ENCODE results near the gene ADCY4.

ADCY4 gene

DNA sequence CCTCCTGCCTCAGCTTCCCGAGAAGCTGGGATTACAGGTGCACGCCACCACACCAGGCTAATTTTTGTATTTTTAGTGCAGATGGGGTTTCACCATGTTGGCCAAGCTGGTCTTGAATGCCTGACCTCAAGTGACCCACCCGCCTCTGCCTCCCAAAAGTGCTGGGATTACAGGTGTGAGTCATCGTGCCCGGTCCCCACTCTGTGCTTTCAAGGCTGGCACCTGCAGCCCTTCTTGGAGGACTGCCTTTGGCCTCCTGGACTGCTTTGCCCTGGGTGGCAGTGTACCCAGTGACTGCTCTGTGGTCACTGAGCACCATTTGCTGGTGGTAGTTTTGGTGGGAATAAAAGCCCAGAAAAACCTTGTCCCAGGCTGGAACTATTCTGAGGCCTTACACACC is 47.9 kb downstream of the ADCY4 start:
- Histone ChIP-seq H3K4me3 (ENCODE audit: low read length) (no peak overlapping the region), H3K27me3 (ENCODE audit: insufficient read depth, low read length) (no peaks in the 10 kb centered on the region), H3K9ac (ENCODE audit: low read depth, low read length) (no peak overlapping the region), H3K27ac (ENCODE audit: low read depth, low read length) (no peak overlapping the region), H3K4me1 (ENCODE audit: insufficient read depth, low read length) (no peaks in the 10 kb centered on the region), H3K36me3 (ENCODE audit: insufficient read depth, low read length) (peaks cover 16% of the 10 kb centered on the region), H3K9me3 (ENCODE audit: insufficient read depth, low read depth, low read length) (no peaks in the 10 kb centered on the region)
- WGBS, result 95% methylated on average over 5 of the region's 5 CpGs

DNA sequence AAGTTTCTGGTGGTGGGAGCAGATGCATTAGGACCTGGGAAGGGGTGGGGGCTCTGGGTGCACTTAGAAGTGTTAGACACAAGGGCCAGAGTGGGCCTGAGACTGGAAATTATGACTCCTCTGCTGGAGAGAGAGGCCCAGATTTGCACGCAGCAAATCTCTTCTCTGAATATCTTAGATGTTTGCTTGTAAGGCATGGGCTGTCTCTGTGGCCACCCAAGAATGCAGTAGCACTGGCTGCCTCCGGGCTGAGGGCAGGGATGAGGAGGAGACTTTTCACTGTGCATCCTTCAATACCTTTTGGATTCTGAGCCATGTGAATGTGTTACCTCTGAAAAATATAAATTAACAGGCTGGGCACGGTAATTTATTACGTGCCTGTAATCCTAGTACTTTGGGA is 49.5 kb downstream of the ADCY4 start:
- 88% methylated on average over 4 of the region's 4 CpGs for WGBS
- Histone ChIP-seq H3K27me3 (ENCODE audit: insufficient read depth, low read length) (no peaks in the 10 kb centered on the region), H3K9me3 (ENCODE audit: insufficient read depth, low read depth, low read length) (no peaks in the 10 kb centered on the region), H3K36me3 (ENCODE audit: insufficient read depth, low read length) (peaks cover 11% of the 10 kb centered on the region), H3K27ac (ENCODE audit: low read depth, low read length) (no peak overlapping the region), H3K4me3 (ENCODE audit: low read length) (no peak overlapping the region), H3K9ac (ENCODE audit: low read depth, low read length) (no peak overlapping the region), H3K4me1 (ENCODE audit: insufficient read depth, low read length) (no peaks in the 10 kb centered on the region)

DNA sequence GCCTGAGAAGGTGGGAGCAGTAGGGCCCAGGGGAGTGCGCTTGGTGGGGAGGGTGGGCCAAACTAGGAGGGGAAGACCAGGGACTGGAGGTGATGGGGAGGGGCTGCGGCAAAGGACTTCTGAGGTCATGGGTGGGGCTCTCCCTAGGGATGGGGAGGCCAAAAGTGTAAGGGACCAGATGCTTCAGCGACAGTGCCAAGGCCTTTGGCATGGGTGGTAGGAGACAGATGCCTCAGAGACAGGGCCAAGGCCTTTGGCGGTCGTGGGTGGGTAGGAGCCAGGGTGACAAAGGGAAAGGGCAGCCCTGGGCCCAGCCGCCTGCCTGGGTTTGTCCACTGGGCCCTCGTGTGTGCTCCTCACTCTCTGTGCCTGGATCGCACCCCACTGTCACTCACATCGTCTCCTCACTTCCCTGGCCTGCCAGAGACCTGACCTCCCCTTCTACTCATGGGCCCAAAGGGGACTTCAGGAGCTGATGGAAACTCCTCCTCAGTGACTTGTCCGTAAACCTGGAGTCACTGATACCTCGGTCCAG is 50.3 kb downstream of the ADCY4 start:
- Histone ChIP-seq H3K27me3 (ENCODE audit: insufficient read depth, low read length) (no peaks in the 10 kb centered on the region), H3K4me3 (ENCODE audit: low read length) (no peak overlapping the region), H3K27ac (ENCODE audit: low read depth, low read length) (no peak overlapping the region), H3K9me3 (ENCODE audit: insufficient read depth, low read depth, low read length) (no peaks in the 10 kb centered on the region), H3K9ac (ENCODE audit: low read depth, low read length) (no peak overlapping the region), H3K36me3 (ENCODE audit: insufficient read depth, low read length) (peaks cover 4% of the 10 kb centered on the region; the same call in 1 of the 2 replicates), H3K4me1 (ENCODE audit: insufficient read depth, low read length) (no peaks in the 10 kb centered on the region)
- WGBS, result 81% methylated on average over 11 of the region's 11 CpGs

- H3K27me3 ChIP-seq (ENCODE audit: insufficient read depth, low read length), result no peaks in the 10 kb centered on the region
- no peaks in the 10 kb centered on the region for H3K36me3 ChIP-seq (ENCODE audit: insufficient read depth, low read length)
- no peak overlapping the region for H3K9ac ChIP-seq (ENCODE audit: low read depth, low read length)
- H3K4me3 ChIP-seq (ENCODE audit: low read length), result no peak overlapping the region
- WGBS, result 84% methylated on average over 5 of the region's 5 CpGs
- no peaks in the 10 kb centered on the region for H3K9me3 ChIP-seq (ENCODE audit: insufficient read depth, low read depth, low read length)
- H3K4me1 ChIP-seq (ENCODE audit: insufficient read depth, low read length), result no peaks in the 10 kb centered on the region
- no peak overlapping the region for H3K27ac ChIP-seq (ENCODE audit: low read depth, low read length)
These were observed 50.9 kb downstream of the ADCY4 start for GRCh38 chr14:24283796-24284460.

- H3K36me3 ChIP-seq (ENCODE audit: insufficient read depth, low read length), result no peaks in the 10 kb centered on the region
- WGBS, result 80% methylated on average over 3 of the region's 3 CpGs
- no peaks in the 10 kb centered on the region for H3K9me3 ChIP-seq (ENCODE audit: insufficient read depth, low read depth, low read length)
- H3K27me3 ChIP-seq (ENCODE audit: insufficient read depth, low read length), result no peaks in the 10 kb centered on the region
- H3K27ac ChIP-seq (ENCODE audit: low read depth, low read length), result no peak overlapping the region
- no peak overlapping the region for H3K9ac ChIP-seq (ENCODE audit: low read depth, low read length)
- H3K4me3 ChIP-seq (ENCODE audit: low read length), result no peak overlapping the region
- H3K4me1 ChIP-seq (ENCODE audit: insufficient read depth, low read length), result no peaks in the 10 kb centered on the region
These were observed 52.1 kb downstream of the ADCY4 start for GRCh38 chr14:24282736-24283135.

DNA sequence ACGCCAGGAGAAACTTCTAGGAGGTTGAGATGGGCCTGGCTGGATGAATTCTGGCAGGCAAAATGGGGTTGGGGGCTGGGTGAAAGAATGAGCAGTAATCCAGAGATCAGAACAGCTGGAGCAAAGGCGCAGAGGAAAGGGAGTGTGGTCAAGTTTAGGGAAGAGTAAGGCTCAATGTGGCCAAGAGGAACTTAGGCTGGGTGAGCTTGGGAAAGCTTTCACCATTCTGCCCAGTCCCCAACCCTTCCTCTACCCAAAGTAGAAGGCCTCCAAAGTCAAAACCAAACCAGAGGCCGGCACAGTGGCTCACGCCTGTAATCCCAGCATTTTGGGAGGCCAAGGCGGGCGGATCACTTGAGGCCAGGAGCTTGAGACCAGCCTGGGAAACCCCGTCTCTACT is 53.2 kb downstream of the ADCY4 start:
- Histone ChIP-seq H3K4me1 (ENCODE audit: insufficient read depth, low read length) (no peaks in the 10 kb centered on the region), H3K9ac (ENCODE audit: low read depth, low read length) (no peak overlapping the region), H3K9me3 (ENCODE audit: insufficient read depth, low read depth, low read length) (no peaks in the 10 kb centered on the region), H3K27ac (ENCODE audit: low read depth, low read length) (no peak overlapping the region), H3K36me3 (ENCODE audit: insufficient read depth, low read length) (no peaks in the 10 kb centered on the region), H3K27me3 (ENCODE audit: insufficient read depth, low read length) (no peaks in the 10 kb centered on the region), H3K4me3 (ENCODE audit: low read length) (no peak overlapping the region)
- 90% methylated on average over 7 of the region's 7 CpGs for WGBS

DNA sequence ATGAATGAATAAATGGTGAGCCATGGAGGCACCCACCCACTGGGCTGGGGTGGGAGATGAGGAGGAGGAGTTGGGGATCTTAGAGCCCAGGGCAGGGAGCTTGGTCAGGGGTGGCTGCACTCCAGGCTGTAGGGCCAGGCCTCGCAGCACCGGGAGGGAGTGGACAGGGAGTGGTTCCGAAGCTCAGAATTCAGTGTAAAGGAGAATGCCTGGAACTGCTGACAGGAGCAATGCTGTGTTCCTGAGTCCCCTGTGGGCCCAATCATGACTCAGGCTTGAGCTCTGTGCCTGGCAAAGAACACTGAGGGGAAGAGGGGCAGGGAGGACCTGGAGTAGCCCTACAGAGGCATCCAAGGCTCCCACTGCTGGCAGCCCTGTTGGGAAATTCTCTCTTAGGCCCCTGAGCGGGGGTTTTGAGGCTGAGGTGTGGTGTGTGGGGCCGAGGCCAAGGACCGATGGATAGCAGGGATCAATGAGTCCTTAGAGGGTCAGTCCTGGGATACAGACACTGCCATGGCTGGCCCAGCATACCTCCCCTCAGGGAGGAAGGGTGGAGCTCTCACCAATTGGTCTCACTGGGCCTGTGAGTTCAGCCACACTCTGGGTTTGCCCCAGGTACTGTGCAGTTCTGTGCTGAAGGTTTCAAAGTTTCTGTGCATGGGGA is 53.9 kb downstream of the ADCY4 start:
- no peaks in the 10 kb centered on the region for H3K27me3 ChIP-seq (ENCODE audit: insufficient read depth, low read length)
- no peak overlapping the region for H3K27ac ChIP-seq (ENCODE audit: low read depth, low read length)
- H3K4me3 ChIP-seq (ENCODE audit: low read length), result no peak overlapping the region
- no peaks in the 10 kb centered on the region for H3K4me1 ChIP-seq (ENCODE audit: insufficient read depth, low read length)
- no peaks in the 10 kb centered on the region for H3K36me3 ChIP-seq (ENCODE audit: insufficient read depth, low read length)
- 92% methylated on average over 6 of the region's 6 CpGs for WGBS
- H3K9ac ChIP-seq (ENCODE audit: low read depth, low read length), result no peak overlapping the region
- H3K9me3 ChIP-seq (ENCODE audit: insufficient read depth, low read depth, low read length), result no peaks in the 10 kb centered on the region

- no peak overlapping the region; the same call in 1 of the 2 replicates for H3K9ac ChIP-seq (ENCODE audit: low read depth, low read length)
- H3K4me1 ChIP-seq (ENCODE audit: insufficient read depth, low read length), result no peaks in the 10 kb centered on the region
- no peaks in the 10 kb centered on the region for H3K9me3 ChIP-seq (ENCODE audit: insufficient read depth, low read depth, low read length)
- no peak overlapping the region for H3K27ac ChIP-seq (ENCODE audit: low read depth, low read length)
- H3K4me3 ChIP-seq (ENCODE audit: low read length), result no peak overlapping the region
- H3K36me3 ChIP-seq (ENCODE audit: insufficient read depth, low read length), result no peaks in the 10 kb centered on the region
- WGBS, result 90% methylated on average over 11 of the region's 11 CpGs
- no peaks in the 10 kb centered on the region for H3K27me3 ChIP-seq (ENCODE audit: insufficient read depth, low read length)
These were observed 55.3 kb downstream of the ADCY4 start for GRCh38 chr14:24279301-24280186.

DNA sequence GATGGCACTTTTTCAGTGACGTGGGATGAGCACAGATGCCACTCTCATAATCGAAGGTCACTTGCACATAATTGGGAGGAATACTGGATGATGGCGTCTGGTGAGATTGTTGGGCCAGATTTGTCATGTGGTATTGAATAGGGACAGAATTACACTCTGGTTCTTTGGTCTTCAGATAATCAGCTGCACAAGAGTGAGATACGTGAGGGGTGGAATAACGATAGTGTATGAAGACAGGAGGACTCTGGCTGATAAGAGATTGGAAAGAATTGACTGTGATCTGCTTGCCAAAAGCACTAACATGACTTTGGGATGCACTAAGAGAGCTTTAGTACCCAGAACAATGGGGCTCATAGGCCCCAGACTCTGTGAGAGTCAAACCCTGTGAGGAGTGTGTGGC is 56.4 kb downstream of the ADCY4 start:
- Histone ChIP-seq H3K9me3 (ENCODE audit: insufficient read depth, low read depth, low read length) (no peaks in the 10 kb centered on the region), H3K9ac (ENCODE audit: low read depth, low read length) (no peak overlapping the region), H3K27me3 (ENCODE audit: insufficient read depth, low read length) (no peaks in the 10 kb centered on the region), H3K27ac (ENCODE audit: low read depth, low read length) (no peak overlapping the region), H3K4me1 (ENCODE audit: insufficient read depth, low read length) (no peaks in the 10 kb centered on the region), H3K36me3 (ENCODE audit: insufficient read depth, low read length) (no peaks in the 10 kb centered on the region), H3K4me3 (ENCODE audit: low read length) (no peak overlapping the region)
- 94% methylated on average over 5 of the region's 5 CpGs for WGBS

- 94% methylated on average over 11 of the region's 11 CpGs for WGBS
- H3K9ac ChIP-seq (ENCODE audit: low read depth, low read length), result no peak overlapping the region; the same call in 1 of the 2 replicates
These were observed 57.1 kb downstream of the ADCY4 start for GRCh38 chr14:24277606-24278321.

More at GRCh38 chr14:24277606-24278321, 57.1 kb downstream of the ADCY4 start:
- no peaks in the 10 kb centered on the region for H3K4me1 ChIP-seq (ENCODE audit: insufficient read depth, low read length)
- no peak overlapping the region for H3K4me3 ChIP-seq (ENCODE audit: low read length)
- H3K27ac ChIP-seq (ENCODE audit: low read depth, low read length), result no peak overlapping the region
- H3K36me3 ChIP-seq (ENCODE audit: insufficient read depth, low read length), result no peaks in the 10 kb centered on the region
- H3K27me3 ChIP-seq (ENCODE audit: insufficient read depth, low read length), result no peaks in the 10 kb centered on the region
- H3K9me3 ChIP-seq (ENCODE audit: insufficient read depth, low read depth, low read length), result no peaks in the 10 kb centered on the region

Data from HUES64 (cell line).